Activated CD8-positive, alpha-beta T cell treated with anti-CD3 and anti-CD28 coated beads, Interleukin-2, amount 10 ng/mL, durations not matched to agents 7 days and 5 days (primary cell): ENCODE measurements around the gene KLK11. TPM values are rescaled to one million over a fixed set of nuclear protein-coding genes. Genes with fewer than 3 reads are reported as not detected.
A peak's percentile ranks its signal among the peaks of the same experiment; 100 is the strongest.

ENCODE experiments used
- ATAC-seq: fragments of 150-1000 bp; cut with Tn5 transposase; one replicate; pipeline ENCODE4 v1.10.0; 2021; ENCODE audit warnings: moderate library complexity
- CTCF ChIA-PET: fragments of 350-600 bp; sonication (Branson Sonifier 250); formaldehyde crosslinking; loops from one replicate; lab custom pipeline; 2021; ENCODE audit warnings: antibody characterized with exemption; lab: Charles Lee
- POLR2A ChIA-PET: fragments of 350-600 bp; sonication (Branson Sonifier 250); formaldehyde crosslinking; loops from one replicate; lab custom pipeline; 2021; ENCODE audit warnings: antibody characterized with exemption; lab: Charles Lee
- DNase-seq: peaks from one replicate; pipeline ENCODE4 v3.0.0-alpha.2; 2020
- H3K27ac Mint-ChIP-seq: one replicate; pipeline ENCODE4 v1.8.0; 2021; ENCODE audit warnings: mild to moderate bottlenecking, mixed read lengths
- H3K27me3 Mint-ChIP-seq: one replicate; pipeline ENCODE4 v1.8.0; 2021; ENCODE audit warnings: low read depth, mixed read lengths
- H3K36me3 Mint-ChIP-seq: one replicate; pipeline ENCODE4 v1.8.0; 2021; ENCODE audit warnings: low read depth, mixed read lengths
- H3K4me1 Mint-ChIP-seq: one replicate; pipeline ENCODE4 v1.8.0; 2021; ENCODE audit warnings: low read depth, mixed read lengths
- H3K4me3 Mint-ChIP-seq: one replicate; pipeline ENCODE4 v1.8.0; 2021; ENCODE audit warnings: mild to moderate bottlenecking, mixed read lengths
- H3K9me3 Mint-ChIP-seq: one replicate; pipeline ENCODE4 v1.8.0; 2022; ENCODE audit warnings: mixed read lengths; ENCODE audit not compliant: insufficient read depth
- total RNA-seq, 2 experiments: library from RNA; stranded (reverse); gene quantifications; one replicate each; pipeline ENCODE4 v1.2.3, GENCODE V29; 2021

KLK11 gene
- total RNA-seq, 2 experiments from 2014 or later: not detected

DNA sequence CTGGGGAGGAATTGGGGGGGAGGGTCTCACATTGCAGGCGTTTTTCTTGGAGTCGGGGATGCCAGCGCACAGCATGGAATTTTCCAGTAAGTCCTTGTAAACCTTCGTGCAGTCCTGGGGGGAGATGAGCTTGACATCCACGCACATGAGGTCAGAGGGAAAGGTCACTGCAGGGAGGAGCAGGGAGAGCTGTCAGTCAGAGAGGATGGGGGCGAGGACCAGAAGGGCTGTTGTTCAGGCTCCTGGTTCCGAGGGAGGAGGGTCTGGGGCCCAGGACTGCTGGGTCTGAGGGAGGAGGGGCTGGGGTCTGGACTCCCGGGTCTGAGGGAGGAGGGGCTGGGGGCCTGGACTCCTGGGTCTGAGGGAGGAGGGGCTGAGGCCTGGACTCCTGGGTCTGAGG, 46.7 kb downstream of the KLK11 start:
- Mint-ChIP-seq H3K4me1 (no peaks in the 10 kb centered on the region), H3K27ac (no peak overlapping the region), H3K36me3 (no peaks in the 10 kb centered on the region), H3K27me3 (peaks cover 9% of the 10 kb centered on the region), H3K9me3 (no peaks in the 10 kb centered on the region), H3K4me3 (no peak overlapping the region)
- ATAC-seq: no peak
- DNase-seq: no peak
- ChIA-PET POLR2A (interaction anchor here (0.6 kb wide), 1 partner anchor 594 kb away, joined by 3 read pairs; no protein-coding TSS in a partner anchor), CTCF (no interaction called here)

GRCh38 chr19:50978772-50979390, 47.5 kb downstream of the KLK11 start:
- no peaks in the 10 kb centered on the region for H3K36me3 Mint-ChIP-seq
- CTCF ChIA-PET: no interaction called here
- no peak overlapping the region for H3K27ac Mint-ChIP-seq
- POLR2A ChIA-PET: interaction anchor here (0.6 kb wide), 1 partner anchor 595 kb away, joined by 3 read pairs; no protein-coding TSS in a partner anchor
- DNase-seq (no peak), ATAC-seq (no peak)
- H3K9me3 Mint-ChIP-seq: no peaks in the 10 kb centered on the region
- no peaks in the 10 kb centered on the region for H3K4me1 Mint-ChIP-seq
- no peak overlapping the region for H3K4me3 Mint-ChIP-seq
- peaks cover 7% of the 10 kb centered on the region for H3K27me3 Mint-ChIP-seq

DNA sequence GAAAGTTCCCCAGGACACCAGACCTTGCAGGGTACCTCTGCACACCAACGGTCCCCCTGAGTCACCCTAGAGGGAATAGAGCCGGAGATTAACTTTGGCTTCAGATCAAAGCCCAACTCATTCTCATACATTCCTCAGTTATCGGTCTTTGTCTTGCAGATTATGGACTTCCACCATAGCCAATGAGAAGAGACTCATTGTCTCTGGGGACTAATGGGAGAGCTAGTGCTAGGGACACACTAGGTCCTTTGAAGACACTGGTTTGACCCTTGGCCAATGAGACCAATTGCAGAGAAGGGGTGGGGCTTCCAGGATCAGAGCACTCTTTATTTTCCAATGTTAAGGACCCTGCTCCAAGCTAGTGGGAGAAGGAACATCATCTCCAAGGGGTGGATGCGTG, 48.8 kb downstream of the KLK11 start:
- H3K9me3 Mint-ChIP-seq: no peaks in the 10 kb centered on the region
- H3K4me1 Mint-ChIP-seq: no peaks in the 10 kb centered on the region
- no peak overlapping the region for H3K4me3 Mint-ChIP-seq
- DNase-seq: no peak
- no peaks in the 10 kb centered on the region for H3K36me3 Mint-ChIP-seq
- H3K27me3 Mint-ChIP-seq: peaks cover 8% of the 10 kb centered on the region
- POLR2A ChIA-PET: interaction anchor here (0.7 kb wide), 1 partner anchor 36 kb away, joined by 3 read pairs; no protein-coding TSS in a partner anchor
- H3K27ac Mint-ChIP-seq: no peak overlapping the region
- ATAC-seq: no peak
- CTCF ChIA-PET: no interaction called here

DNA sequence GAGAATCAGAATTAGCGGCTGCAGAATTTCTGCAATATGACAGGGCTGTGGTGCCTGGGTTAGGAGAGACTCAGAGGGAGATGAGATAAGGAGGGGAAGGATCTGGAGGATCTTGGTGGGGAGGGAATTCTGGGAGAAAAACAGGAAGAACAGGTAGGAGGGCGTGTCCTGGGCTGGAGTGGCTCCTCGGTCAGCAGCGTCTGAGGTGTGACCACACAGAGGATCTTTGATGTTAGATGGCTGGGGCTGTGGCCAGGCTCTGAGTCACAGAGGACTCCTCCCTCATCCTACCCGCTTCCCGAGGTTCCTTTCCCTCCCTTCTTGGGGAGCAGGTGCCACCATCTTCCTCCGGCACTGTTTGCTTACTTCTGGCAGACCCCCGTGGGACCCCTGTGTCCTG, 50.6 kb downstream of the KLK11 start:
- H3K9me3 Mint-ChIP-seq: no peaks in the 10 kb centered on the region
- H3K27ac Mint-ChIP-seq: no peak overlapping the region
- H3K27me3 Mint-ChIP-seq: peaks cover 5% of the 10 kb centered on the region
- ChIA-PET POLR2A (no interaction called here), CTCF (no interaction called here)
- H3K36me3 Mint-ChIP-seq: no peaks in the 10 kb centered on the region
- ATAC-seq (no peak), DNase-seq (no peak)
- no peaks in the 10 kb centered on the region for H3K4me1 Mint-ChIP-seq
- no peak overlapping the region for H3K4me3 Mint-ChIP-seq

DNA sequence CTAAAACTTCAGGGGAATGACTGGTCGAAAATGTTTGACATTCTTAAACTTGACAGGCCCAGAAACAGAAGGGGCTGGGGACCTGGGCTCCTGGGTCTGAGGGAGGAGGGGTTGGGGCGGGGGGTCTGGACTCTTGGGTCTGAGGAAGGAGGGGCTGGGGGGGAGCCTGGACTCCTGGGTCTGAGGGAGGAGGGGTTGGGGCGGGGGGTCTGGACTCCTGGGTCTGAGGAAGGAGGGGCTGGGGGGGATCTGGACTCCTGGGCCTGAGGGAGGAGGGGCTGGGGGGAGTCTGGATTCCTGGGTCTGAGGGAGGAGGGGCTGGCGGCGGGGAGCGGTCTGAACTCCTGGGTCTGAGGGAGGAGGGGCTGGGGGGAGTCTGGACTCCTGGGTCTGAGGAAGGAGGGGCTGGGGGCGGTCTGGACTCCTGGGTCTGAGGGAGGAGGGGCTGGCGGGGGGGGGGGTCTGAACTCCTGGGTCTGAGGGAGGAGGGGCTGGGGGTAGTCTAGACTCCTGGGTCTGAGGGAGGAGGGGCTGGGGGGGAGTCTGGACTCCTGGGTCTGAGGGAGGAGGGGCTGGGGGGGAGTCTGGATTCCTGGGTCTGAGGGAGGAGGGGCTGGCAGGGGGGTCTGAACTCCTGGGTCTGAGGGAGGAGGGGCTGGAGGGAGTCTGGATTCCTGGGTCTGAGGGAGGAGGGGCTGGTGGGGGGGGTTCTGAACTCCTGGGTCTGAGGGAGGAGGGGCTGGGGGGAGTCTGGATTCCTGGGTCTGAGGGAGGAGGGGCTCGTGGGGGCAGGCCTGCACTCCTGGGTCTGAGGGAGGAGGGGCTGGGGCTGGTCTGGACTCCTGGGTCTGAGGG, 51.5 kb downstream of the KLK11 start:
- POLR2A ChIA-PET: no interaction called here
- CTCF ChIA-PET: no interaction called here
- H3K36me3 Mint-ChIP-seq: no peaks in the 10 kb centered on the region
- H3K27ac Mint-ChIP-seq: peak overlapping the region; percentile 57
- DNase-seq: no peak
- H3K4me3 Mint-ChIP-seq: no peak overlapping the region
- ATAC-seq: no peak
- H3K4me1 Mint-ChIP-seq: no peaks in the 10 kb centered on the region
- H3K9me3 Mint-ChIP-seq: no peaks in the 10 kb centered on the region
- peaks cover 8% of the 10 kb centered on the region for H3K27me3 Mint-ChIP-seq

DNA sequence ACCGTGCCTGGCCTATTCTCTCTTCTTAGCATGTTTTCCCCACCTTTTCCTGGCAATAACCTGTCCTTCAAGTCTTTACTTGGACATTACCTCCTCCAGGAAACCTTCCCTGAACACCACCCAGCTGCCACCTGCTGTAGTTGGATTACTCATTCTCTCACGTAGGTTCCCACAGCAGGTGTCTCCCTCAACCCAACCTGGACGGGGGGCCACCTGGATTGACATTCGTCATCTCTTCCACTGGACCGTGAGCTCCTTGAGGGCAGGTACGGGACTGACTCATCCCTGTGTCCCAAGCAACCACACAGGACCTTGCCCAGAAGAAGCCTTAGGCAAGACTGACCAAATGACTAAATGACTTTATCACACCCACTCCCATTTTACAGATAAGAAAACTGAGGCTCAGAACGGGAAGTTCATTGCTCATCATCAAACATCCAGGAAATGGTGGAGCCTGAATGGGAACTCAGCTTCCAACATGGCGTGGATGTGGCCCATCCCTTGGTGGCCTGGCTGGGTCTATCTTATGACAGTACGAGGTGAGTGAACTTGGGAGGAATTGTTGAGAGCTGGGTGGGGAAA, 53.5 kb downstream of the KLK11 start:
- Mint-ChIP-seq H3K27ac (no peak overlapping the region), H3K27me3 (peaks cover 8% of the 10 kb centered on the region), H3K4me3 (no peak overlapping the region), H3K4me1 (no peaks in the 10 kb centered on the region), H3K9me3 (no peaks in the 10 kb centered on the region), H3K36me3 (no peaks in the 10 kb centered on the region)
- POLR2A ChIA-PET: no interaction called here
- DNase-seq (no peak), ATAC-seq (no peak)
- CTCF ChIA-PET: no interaction called here

Other genes starting within 250 kb of the KLK11 start
- not detected for gene ACP4, start 236.2 kb downstream of the KLK11 start, total RNA-seq
- gene KLK1, start 202.8 kb downstream of the KLK11 start, total RNA-seq: under 1 TPM; 0.45 to 0.47 TPM
- not detected for gene KLK15, start 193.0 kb downstream of the KLK11 start, total RNA-seq
- not detected for gene KLK3, start 171.7 kb downstream of the KLK11 start, total RNA-seq
- not detected for gene KLK2, start 153.2 kb downstream of the KLK11 start, total RNA-seq
- not detected for gene KLK4, start 115.2 kb downstream of the KLK11 start, total RNA-seq
- not detected for gene KLK5, start 73.6 kb downstream of the KLK11 start, total RNA-seq
- gene KLK6, start 57.0 kb downstream of the KLK11 start, total RNA-seq: not detected
- gene KLK7, start 42.7 kb downstream of the KLK11 start, total RNA-seq: not detected
- gene KLK8, start 25.0 kb downstream of the KLK11 start, total RNA-seq: not detected
- not detected for gene KLK10, start 6.9 kb downstream of the KLK11 start, total RNA-seq
- gene KLK12, start 8.4 kb upstream of the KLK11 start, total RNA-seq: not detected
- not detected for gene KLK13, start 38.5 kb upstream of the KLK11 start, total RNA-seq
- under 1 TPM in 1 of 2 experiments, not detected in 1; 0.57 TPM for gene KLK14, start 56.3 kb upstream of the KLK11 start, total RNA-seq
- gene CTU1, start 81.8 kb upstream of the KLK11 start, total RNA-seq: 1 to 10 TPM; 8.7 to 10.0 TPM
- under 1 TPM; 0.58 to 0.60 TPM for gene SIGLEC9, start 98.3 kb upstream of the KLK11 start, total RNA-seq
- gene SIGLEC7, start 115.7 kb upstream of the KLK11 start, total RNA-seq: not detected
- gene CD33, start 198.5 kb upstream of the KLK11 start, total RNA-seq: 1 to 10 TPM; 2.3 to 4.0 TPM
- gene SIGLECL1, start 224.5 kb upstream of the KLK11 start, total RNA-seq: not detected